Smooth muscle cell (in vitro differentiated cells): ENCODE measurements around the gene CD63. TPM values are rescaled to one million over a fixed set of nuclear protein-coding genes. Genes with fewer than 3 reads are reported as not detected.

Source experiments
- DNase-seq: peaks from one replicate; lab custom pipeline; 2025; ENCODE audit not compliant: unreplicated experiment; lab: John Stamatoyannopoulos, UW
- H2AFZ ChIP-seq: fragments of 200-600 bp; sonication (generic); 2 replicates; pipeline ENCODE4 v1.6.0; 2016; ENCODE audit warnings: antibody characterized with exemption, low read depth, mild to moderate bottlenecking
- H3F3A ChIP-seq: fragments of 200-600 bp; sonication (generic); 2 replicates; pipeline ENCODE4 v1.6.0; 2017; ENCODE audit warnings: antibody characterized with exemption, low read depth
- H3K27ac ChIP-seq: fragments of 200-600 bp; sonication (generic); 2 replicates; pipeline ENCODE4 v1.5.1; 2016; ENCODE audit warnings: low read depth, mild to moderate bottlenecking
- H3K27me3 ChIP-seq: fragments of 200-600 bp; sonication (generic); 2 replicates; pipeline ENCODE4 v1.6.1; 2016; ENCODE audit warnings: low read depth, mild to moderate bottlenecking
- H3K36me3 ChIP-seq: fragments of 200-600 bp; sonication (generic); 2 replicates; pipeline ENCODE4 v1.5.1; 2016; ENCODE audit warnings: low read depth
- H3K4me1 ChIP-seq: fragments of 200-600 bp; sonication (generic); 2 replicates; pipeline ENCODE4 v1.5.1; 2016; ENCODE audit warnings: low read depth
- H3K4me2 ChIP-seq: fragments of 200-600 bp; sonication (generic); 2 replicates; pipeline ENCODE4 v1.6.0; 2016; ENCODE audit warnings: mild to moderate bottlenecking
- H3K4me3 ChIP-seq: fragments of 200-600 bp; sonication (generic); 2 replicates; pipeline ENCODE4 v1.5.1; 2016; ENCODE audit warnings: mild to moderate bottlenecking
- H3K79me2 ChIP-seq: fragments of 200-600 bp; sonication (generic); 2 replicates; pipeline ENCODE4 v1.6.0; 2016; ENCODE audit warnings: low read depth, mild to moderate bottlenecking
- H3K9ac ChIP-seq: fragments of 200-600 bp; sonication (generic); 2 replicates; pipeline ENCODE4 v1.6.0; 2016; ENCODE audit warnings: low read depth
- H3K9me3 ChIP-seq: fragments of 200-600 bp; sonication (generic); replicated peaks from 2 replicates; pipeline ENCODE4 v1.5.1; 2016; ENCODE audit warnings: low read depth
- H4K20me1 ChIP-seq: fragments of 200-600 bp; sonication (generic); 2 replicates; pipeline ENCODE4 v1.6.0; 2016; ENCODE audit warnings: low read depth
- WGBS: methylation state at CpG from one replicate; pipeline ENCODE4 v1.1.7; 2016; ENCODE audit warnings: low lambda C conversion rate; 5-methylcytosine and 5-hydroxymethylcytosine counted together
- polyA plus RNA-seq: library from polyadenylated mRNA; unstranded; fragments of >200 nt; fragmentation: Nextera tagmentation; extraction: Ambion mirVana; gene quantifications from 2 replicates; pipeline ENCODE4 v1.2.1, GENCODE V29; 2016
- total RNA-seq: library from RNA; depleted of rRNA; stranded (reverse); fragments of >200 nt; gene quantifications from 2 replicates; pipeline ENCODE4 v1.2.3, GENCODE V29; 2014
- TF ChIP-seq, protein P1 (sequence below): fragments of 200-600 bp; sonication (generic); IDR thresholded peaks from 2 replicates; pipeline ENCODE4 v1.5.1; 2017; ENCODE audit warnings: borderline replicate concordance, mild to moderate bottlenecking, antibody characterized with exemption; ENCODE audit not compliant: insufficient read depth, poor library complexity, severe bottlenecking

Gene CD63
- total and polyA plus RNA-seq, 2 experiments from 2014 or later: 1,107 to 2,317 TPM

DNA sequence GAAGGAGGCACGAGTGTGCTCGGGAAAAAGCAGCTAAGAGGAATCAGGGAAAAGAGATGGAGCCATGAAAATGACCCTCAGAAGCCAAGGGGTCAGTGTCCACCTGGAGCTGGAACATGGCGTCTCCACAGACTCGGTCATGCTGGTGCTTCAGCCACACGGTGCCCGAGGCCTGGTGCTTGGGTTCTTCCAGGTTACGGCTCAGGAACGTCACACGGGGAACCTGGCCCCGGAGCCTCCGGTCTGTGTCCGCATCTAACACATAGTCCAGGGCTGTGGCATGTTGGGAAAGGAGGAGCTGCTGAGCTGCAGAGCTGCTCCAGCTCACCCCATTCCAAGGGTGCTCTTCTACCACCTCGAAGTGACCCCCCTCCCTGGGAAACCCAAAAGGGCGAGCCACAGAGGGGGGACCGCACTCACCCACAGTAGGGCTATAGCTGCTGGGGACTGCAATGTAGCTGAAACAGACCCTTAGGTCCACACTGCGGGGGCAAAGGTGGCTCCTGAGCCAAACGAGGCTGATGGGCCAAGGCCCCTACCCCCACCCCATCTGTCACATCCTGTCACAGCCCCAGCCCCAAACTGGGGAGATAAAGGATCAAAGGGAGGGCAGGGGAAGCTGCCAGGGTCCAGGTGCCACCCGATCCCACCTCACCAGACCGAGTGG, 31.9 kb downstream of the CD63 start:
- Histone ChIP-seq H3K4me2 (no peak overlapping the region), H3K4me1 (no peaks in the 10 kb centered on the region), H2AFZ (no peak overlapping the region), H3K9ac (no peak overlapping the region), H3K36me3 (no peaks in the 10 kb centered on the region), H3K27me3 (no peaks in the 10 kb centered on the region), H3F3A (no peaks in the 10 kb centered on the region), H3K9me3 (no peaks in the 10 kb centered on the region), H3K79me2 (no peaks in the 10 kb centered on the region), H3K27ac (no peak overlapping the region), H4K20me1 (no peaks in the 10 kb centered on the region), H3K4me3 (no peak overlapping the region)
- DNase-seq: no peak
- 93% methylated on average over 19 of the region's 19 CpGs for WGBS
- TF ChIP-seq, protein P1, sequence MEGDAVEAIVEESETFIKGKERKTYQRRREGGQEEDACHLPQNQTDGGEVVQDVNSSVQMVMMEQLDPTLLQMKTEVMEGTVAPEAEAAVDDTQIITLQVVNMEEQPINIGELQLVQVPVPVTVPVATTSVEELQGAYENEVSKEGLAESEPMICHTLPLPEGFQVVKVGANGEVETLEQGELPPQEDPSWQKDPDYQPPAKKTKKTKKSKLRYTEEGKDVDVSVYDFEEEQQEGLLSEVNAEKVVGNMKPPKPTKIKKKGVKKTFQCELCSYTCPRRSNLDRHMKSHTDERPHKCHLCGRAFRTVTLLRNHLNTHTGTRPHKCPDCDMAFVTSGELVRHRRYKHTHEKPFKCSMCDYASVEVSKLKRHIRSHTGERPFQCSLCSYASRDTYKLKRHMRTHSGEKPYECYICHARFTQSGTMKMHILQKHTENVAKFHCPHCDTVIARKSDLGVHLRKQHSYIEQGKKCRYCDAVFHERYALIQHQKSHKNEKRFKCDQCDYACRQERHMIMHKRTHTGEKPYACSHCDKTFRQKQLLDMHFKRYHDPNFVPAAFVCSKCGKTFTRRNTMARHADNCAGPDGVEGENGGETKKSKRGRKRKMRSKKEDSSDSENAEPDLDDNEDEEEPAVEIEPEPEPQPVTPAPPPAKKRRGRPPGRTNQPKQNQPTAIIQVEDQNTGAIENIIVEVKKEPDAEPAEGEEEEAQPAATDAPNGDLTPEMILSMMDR: no peak

DNA sequence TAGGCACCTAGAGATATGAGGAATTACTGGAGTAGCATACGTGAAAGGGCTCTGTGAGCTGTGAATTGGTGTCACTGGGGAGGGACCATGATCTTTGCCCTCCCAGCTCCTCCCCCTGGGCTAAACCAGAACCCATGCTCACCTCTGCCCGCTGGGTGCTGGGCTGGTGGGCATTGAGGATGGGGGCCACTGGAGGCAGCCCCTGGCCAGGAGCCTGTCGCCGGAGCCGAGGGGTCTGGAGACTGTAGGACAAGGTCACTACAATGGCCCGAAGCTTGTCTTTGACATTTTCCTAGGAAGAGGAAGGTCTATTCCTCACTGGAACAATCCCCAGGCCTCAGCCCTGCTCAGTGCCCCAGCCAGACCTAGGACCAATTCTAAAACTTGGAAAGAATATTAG, 32.7 kb downstream of the CD63 start:
- DNase-seq: no peak
- H3K4me2 ChIP-seq: no peak overlapping the region
- TF ChIP-seq, protein P1: no peak
- H3K27me3 ChIP-seq: no peaks in the 10 kb centered on the region
- H3K79me2 ChIP-seq: no peaks in the 10 kb centered on the region
- H4K20me1 ChIP-seq: no peaks in the 10 kb centered on the region
- H3K9ac ChIP-seq: no peak overlapping the region
- H3K4me1 ChIP-seq: no peaks in the 10 kb centered on the region
- WGBS: 95% methylated on average over 6 of the region's 6 CpGs
- no peaks in the 10 kb centered on the region for H3F3A ChIP-seq
- no peak overlapping the region for H3K4me3 ChIP-seq
- H2AFZ ChIP-seq: no peak overlapping the region
- no peaks in the 10 kb centered on the region for H3K9me3 ChIP-seq
- no peak overlapping the region for H3K27ac ChIP-seq
- no peaks in the 10 kb centered on the region for H3K36me3 ChIP-seq

DNA sequence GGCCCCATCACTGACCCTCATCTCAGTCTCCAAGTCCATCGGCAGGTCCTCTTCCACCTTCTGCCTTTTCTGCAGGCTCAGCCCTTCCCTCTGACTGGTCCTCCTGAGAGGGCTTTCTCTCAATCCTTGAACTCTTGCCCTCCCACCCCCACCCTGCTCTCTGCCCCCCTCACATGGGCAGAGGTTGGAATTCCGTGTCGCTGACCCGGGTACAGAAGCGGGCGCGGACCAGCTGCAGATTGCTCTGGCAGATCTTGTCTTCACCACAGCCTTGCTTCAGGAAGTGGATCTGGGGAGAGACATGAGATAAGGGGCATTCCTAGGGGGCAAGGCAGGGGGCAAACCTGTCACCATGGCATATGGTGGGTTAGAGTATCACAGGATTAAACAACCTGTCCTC, 33.5 kb downstream of the CD63 start:
- H3K4me3 ChIP-seq: no peak overlapping the region
- H3K9ac ChIP-seq: no peak overlapping the region
- no peaks in the 10 kb centered on the region for H3K4me1 ChIP-seq
- no peaks in the 10 kb centered on the region for H3K9me3 ChIP-seq
- H4K20me1 ChIP-seq: no peaks in the 10 kb centered on the region
- DNase-seq: no peak
- H3K4me2 ChIP-seq: no peak overlapping the region
- no peaks in the 10 kb centered on the region for H3K36me3 ChIP-seq
- H2AFZ ChIP-seq: no peak overlapping the region
- no peaks in the 10 kb centered on the region for H3K27me3 ChIP-seq
- H3K27ac ChIP-seq: no peak overlapping the region
- TF ChIP-seq, protein P1: no peak
- H3F3A ChIP-seq: no peaks in the 10 kb centered on the region
- WGBS: 97% methylated on average over 7 of the region's 7 CpGs
- H3K79me2 ChIP-seq: no peaks in the 10 kb centered on the region

DNA sequence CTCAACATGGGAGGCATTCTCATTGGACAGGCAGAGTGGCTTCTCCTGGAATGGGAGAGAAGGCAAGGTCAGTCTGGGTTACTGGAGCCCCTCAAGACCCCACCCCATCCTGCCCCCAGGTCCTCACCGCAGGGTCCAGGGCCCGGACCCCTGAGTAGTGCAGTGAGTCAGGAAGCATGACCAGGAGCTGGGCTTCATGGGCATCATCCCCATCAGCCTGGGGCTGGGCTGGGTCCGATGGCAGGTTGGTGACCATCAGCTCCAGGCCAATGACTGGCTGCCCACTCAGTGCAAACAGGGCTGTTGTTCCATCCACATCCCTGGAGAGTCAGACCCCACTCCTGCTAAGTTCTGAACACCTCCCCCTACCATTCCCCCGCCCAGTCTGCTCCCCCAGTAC, 34.2 kb downstream of the CD63 start:
- Histone ChIP-seq H3K4me1 (no peaks in the 10 kb centered on the region), H3K4me3 (no peak overlapping the region), H3K79me2 (no peaks in the 10 kb centered on the region), H3K36me3 (no peaks in the 10 kb centered on the region), H3K27me3 (no peaks in the 10 kb centered on the region), H4K20me1 (no peaks in the 10 kb centered on the region), H2AFZ (no peak overlapping the region), H3K9ac (no peak overlapping the region), H3K27ac (no peak overlapping the region), H3K4me2 (no peak overlapping the region), H3K9me3 (no peaks in the 10 kb centered on the region), H3F3A (no peaks in the 10 kb centered on the region)
- WGBS: 93% methylated on average over 3 of the region's 4 CpGs
- TF ChIP-seq, protein P1: no peak
- DNase-seq: no peak
